ENCODE results near the gene RNF150.

GRCh38 chr4:140928880-140929279, 204.4 kb downstream of the RNF150 start:
- TF ChIP-seq EZH2 (IDR thresholded peaks at IDR 0.05; ENCODE audit: low read depth) (no peak), CTCF (conservative IDR thresholded peaks at IDR 0.05) (no peak)

Measured in PC-9 (cell line).